HG03342 (cell line): ENCODE data around the gene RCSD1.
A peak's percentile ranks its signal among the peaks of the same experiment; 100 is the strongest.
"Not testable (repeated sequence)": the region's sequence is repeated elsewhere in the genome, so short reads cannot be mapped to it uniquely, and the experiment has no call there.

Experiments used
- ATAC-seq: cut with Tn5 transposase; IDR thresholded peaks from one replicate; pipeline ENCODE4 v1.9.1; 2021; ENCODE audit warnings: mild to moderate bottlenecking, moderate library complexity; ENCODE audit not compliant: unreplicated experiment

RCSD1 gene

GRCh38 chr1:167710836-167711235 lies 80.8 kb downstream of the RCSD1 start:
- ATAC-seq, result no peak

DNA sequence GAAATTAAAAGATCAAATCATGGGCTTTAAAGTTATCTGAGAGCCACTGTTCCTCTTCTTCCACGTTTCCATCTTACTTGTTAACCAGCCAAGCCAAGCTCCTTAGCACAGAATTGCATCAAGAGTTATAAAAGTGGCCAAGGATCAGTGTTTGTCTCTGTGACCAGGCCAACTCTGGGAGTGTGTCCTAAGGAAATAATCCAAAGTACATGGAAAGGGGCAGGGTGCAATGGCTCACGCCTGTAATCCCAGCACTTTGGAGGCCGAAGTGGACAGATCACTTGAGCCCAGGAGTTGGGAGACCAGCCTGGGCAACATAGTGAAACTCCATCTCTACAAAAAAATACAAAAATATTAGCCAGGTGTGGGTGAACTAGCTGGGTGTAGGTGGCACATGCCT lies 81.8 kb downstream of the RCSD1 start:
- ATAC-seq, result no peak

- no peak for ATAC-seq
These were observed 83.5 kb downstream of the RCSD1 start for GRCh38 chr1:167713330-167714081.

GRCh38 chr1:167714098-167714438 lies 84.0 kb downstream of the RCSD1 start:
- no peak for ATAC-seq

- peak; percentile 50 for ATAC-seq
These were observed 84.6 kb downstream of the RCSD1 start for GRCh38 chr1:167714439-167715156.

DNA sequence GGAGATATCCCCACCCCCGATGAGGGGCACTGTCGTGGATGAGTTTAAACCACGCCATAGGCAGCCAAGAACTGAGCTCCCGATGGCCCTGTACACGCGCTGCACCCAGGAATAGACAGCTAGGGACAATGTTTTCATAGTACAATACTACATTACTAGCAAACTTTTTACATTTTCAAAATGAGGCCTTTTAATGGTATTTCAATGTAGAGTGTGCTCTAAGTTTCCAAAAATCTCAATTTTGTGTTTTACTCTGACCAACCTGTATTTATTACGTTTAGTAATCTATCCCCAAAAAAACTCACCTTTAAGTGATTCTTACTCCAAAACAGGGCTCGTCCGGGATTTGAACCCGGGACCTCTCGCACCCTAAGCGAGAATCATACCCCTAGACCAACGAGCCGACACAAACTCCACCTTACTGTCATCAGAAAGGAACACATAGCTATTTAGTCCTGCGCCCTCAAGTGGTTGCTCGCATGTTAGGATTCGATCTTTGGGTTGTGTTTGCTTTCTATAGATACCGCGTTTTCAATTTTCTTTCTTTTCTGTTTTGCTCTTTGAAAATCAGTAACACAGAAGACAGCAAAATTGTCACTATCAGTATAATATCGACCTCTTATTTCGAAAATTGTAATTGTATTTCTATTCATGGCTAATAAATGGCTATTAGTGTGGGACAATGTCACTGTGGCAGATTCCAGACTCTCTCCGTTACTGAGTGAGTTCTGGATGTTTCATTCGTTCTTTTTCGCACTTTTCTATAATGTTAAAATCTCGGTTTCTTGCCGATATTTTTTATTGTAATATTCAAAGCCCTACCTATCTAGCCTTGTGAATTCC lies 85.3 kb downstream of the RCSD1 start:
- peak; percentile 37 for ATAC-seq

GRCh38 chr1:167716000-167716271 lies 85.9 kb downstream of the RCSD1 start:
- no peak for ATAC-seq

GRCh38 chr1:167717351-167717750 lies 87.3 kb downstream of the RCSD1 start:
- no peak for ATAC-seq

- no peak for ATAC-seq
These were observed 89.1 kb downstream of the RCSD1 start for GRCh38 chr1:167718914-167719691.

- ATAC-seq, result not testable (repeated sequence)
These were observed 89.8 kb downstream of the RCSD1 start for GRCh38 chr1:167719715-167720421.

DNA sequence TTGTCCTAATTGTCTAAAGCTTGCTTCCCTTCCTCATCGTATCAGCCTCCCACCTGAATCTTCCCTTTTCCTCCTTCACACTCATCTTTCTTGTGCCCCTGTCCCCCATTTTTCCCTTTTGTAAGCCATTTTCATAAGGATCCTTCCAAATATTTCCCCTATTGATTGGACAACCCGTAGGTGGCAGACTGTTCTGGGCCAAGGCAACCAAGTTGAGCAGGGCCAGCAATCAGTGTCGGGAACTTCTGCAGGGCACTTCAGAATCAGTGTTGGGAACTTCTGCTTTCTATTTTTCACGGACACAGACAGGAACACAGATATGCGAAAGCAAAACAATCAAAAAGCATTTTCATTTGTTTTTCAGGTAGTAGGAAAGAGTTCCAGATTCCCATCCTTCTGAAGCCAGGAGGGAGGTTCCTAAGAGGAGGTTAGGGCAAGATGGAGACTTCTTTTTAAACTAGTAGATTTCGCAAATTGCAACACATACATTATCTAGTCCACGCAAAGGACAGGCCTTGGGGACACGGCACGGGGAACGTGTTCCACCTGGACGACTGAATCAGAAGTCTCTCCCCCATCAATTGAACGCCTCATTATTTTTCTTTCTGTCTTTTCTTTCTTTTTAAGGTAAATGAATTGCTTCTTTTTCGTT lies 91.1 kb downstream of the RCSD1 start:
- no peak for ATAC-seq

GRCh38 chr1:167721617-167722151 lies 91.7 kb downstream of the RCSD1 start, which contains the start of gene MPZL1:
TSS of gene MPZL1 (plus strand) at chr1:167721982. CDS start at chr1:167722152, 170 bp downstream.
- ATAC-seq, result peak; percentile 89

DNA sequence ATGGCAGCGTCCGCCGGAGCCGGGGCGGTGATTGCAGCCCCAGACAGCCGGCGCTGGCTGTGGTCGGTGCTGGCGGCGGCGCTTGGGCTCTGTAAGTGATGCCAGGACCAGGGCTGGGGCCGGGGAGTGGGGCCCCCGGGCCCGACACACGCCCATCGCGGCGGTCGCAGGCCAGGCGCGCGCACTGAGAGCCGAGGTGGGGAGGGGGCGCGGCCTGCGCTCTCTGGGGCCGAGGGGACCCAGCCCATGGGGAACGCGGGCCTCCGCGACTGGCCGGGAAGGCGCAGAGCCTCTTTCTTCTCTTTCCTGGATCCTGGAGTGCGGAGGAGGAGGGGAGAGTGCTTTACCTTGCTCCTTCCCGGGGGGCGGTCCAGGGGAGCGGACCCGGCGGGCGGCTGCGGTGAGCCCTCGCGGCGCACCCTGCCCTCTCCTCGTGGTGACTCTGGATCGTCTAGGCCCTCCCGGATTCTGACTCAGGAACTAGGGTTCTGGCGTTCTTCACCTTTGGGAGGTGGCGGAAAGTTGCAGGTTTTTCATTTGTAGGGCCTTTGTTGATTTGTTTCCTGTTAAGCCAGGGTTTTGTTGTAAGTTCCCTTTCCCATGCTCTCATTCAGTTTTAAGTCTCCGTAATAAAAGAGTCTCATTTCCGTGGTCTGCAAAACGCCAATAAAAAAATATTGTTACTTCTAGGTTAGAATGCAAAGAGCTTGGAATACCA lies 92.3 kb downstream of the RCSD1 start:
- ATAC-seq, result peak; percentile 22

GRCh38 chr1:167722870-167723251 lies 92.8 kb downstream of the RCSD1 start:
- no peak for ATAC-seq

- ATAC-seq, result no peak
These were observed 93.8 kb downstream of the RCSD1 start for GRCh38 chr1:167723707-167724323.

DNA sequence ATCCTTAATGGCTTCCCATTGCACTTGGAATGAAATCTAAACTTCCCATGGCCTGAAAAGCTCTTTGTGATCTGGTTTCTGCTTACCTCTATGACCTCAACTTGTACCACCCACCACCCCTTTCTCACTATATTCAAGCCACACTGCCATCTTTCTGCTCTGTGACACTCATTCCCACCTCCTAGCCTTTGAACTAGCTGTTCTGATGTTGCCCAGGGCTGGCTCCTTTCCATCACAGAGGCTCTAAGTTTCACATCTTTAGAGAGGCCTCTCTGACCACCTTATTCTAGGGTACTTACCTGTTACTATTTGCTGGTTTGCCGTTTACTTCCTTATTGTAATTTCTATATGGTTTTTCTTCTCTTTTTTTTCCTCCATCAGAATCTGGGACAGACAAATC lies 96.0 kb downstream of the RCSD1 start:
- no peak for ATAC-seq

GRCh38 chr1:167728818-167729410 lies 98.9 kb downstream of the RCSD1 start:
- no peak for ATAC-seq

DNA sequence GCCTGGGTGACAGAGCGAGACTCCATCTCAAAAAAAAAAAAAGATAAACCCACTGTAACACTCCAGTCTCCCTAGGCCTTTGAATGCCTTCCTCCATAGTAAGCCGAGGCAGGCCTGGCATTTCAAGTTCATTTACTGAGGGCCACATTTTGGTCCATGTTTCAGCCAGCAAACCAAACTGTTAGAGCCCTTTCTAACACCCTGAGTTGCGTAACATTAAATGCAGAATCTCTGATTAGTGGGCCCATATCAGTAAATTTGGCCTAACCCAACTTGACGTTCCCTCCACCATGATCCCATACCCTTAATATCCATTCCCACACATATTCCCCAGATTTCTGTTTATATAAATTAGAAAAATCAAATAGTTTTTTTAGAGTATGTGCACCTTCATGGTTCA lies 104.2 kb downstream of the RCSD1 start:
- ATAC-seq, result no peak
